Fibroblast of lung (primary cell): ENCODE measurements around the gene UBAC1.

Experiments used
- EZH2 ChIP-seq: IDR thresholded peaks from 2 replicates; pipeline ENCODE4 v1.5.1; 2012; ENCODE audit warnings: low read length, control low read depth, mild to moderate bottlenecking; ENCODE audit errors: missing control alignments
- TF ChIP-seq, protein P1 (sequence below), 2 donors: IDR thresholded peaks in 1 of 2; conservative IDR thresholded peaks in 1 of 2; 1 replicate in 1 of 2; 2 replicates in 1 of 2; pipeline ENCODE4 v1.5.1; 2011 to 2012; ENCODE audit warnings: low read length in 2 of 2, control low read depth in 1 of 2, inconsistent platforms in 1 of 2, low read depth in 1 of 2, mild to moderate bottlenecking in 1 of 2

DNA sequence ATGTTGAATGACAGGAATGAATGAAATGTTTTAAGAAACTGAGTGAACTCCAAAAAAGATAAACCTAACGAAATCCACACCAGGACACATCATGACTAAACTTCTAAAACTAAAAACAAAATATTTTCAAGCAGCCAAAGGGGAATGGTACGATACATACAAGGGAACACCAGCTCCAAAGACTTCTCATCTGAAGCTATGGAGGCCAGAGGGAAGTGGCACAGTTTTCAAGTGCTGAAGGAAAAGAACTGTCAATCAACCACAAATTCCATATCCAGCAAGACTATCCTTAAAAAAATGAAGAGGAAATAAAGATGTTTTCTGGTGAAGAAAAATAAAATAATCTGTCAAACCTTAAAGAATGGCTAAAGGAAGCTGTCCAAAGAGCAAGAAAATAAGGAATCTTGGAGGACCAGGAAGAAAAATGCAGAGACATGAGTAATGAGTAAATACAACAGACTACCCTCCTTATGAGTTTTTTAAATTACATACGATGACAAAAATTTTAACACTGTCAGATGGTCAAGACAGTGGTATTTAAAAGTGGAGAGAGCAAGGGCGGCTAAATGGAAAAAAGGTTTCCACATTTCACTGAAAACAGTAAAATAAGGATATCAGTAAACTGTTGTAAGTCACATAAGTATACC lies 65.8 kb downstream of the UBAC1 start:
- TF ChIP-seq, protein P1, sequence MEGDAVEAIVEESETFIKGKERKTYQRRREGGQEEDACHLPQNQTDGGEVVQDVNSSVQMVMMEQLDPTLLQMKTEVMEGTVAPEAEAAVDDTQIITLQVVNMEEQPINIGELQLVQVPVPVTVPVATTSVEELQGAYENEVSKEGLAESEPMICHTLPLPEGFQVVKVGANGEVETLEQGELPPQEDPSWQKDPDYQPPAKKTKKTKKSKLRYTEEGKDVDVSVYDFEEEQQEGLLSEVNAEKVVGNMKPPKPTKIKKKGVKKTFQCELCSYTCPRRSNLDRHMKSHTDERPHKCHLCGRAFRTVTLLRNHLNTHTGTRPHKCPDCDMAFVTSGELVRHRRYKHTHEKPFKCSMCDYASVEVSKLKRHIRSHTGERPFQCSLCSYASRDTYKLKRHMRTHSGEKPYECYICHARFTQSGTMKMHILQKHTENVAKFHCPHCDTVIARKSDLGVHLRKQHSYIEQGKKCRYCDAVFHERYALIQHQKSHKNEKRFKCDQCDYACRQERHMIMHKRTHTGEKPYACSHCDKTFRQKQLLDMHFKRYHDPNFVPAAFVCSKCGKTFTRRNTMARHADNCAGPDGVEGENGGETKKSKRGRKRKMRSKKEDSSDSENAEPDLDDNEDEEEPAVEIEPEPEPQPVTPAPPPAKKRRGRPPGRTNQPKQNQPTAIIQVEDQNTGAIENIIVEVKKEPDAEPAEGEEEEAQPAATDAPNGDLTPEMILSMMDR (conservative IDR thresholded peaks at IDR 0.05 in 1 of 2, IDR thresholded peaks at IDR 0.05 in 1 of 2; ENCODE audit: low read depth in 1 of 2, low read length in 2 of 2), result no peak
- TF ChIP-seq EZH2, result no peak
